OCI-LY1 (cell line): ENCODE measurements around the gene TTC33.

Experiments used
- H2AFZ ChIP-seq: fragments of 200-600 bp; sonication (generic), shearing (Covaris generic); 2 replicates; pipeline ENCODE4 v1.6.0; 2014; ENCODE audit warnings: antibody characterized with exemption, mild to moderate bottlenecking, low read length
- H3F3A ChIP-seq: fragments of 200-600 bp; sonication (generic), shearing (Covaris generic); 2 replicates; pipeline ENCODE4 v1.6.0; 2014; ENCODE audit warnings: mild to moderate bottlenecking, antibody characterized with exemption, low read length, moderate library complexity; ENCODE audit not compliant: insufficient read depth
- H3K27ac ChIP-seq: fragments of 200-600 bp; sonication (generic); 2 replicates; pipeline ENCODE4 v1.5.1; 2014; ENCODE audit warnings: low read length, mixed run types, mild to moderate bottlenecking, low read depth; ENCODE audit not compliant: poor library complexity, severe bottlenecking
- H3K27me3 ChIP-seq: fragments of 200-600 bp; sonication (generic); 2 replicates; pipeline ENCODE4 v1.6.0; 2014; ENCODE audit warnings: antibody characterized with exemption, mild to moderate bottlenecking, low read length, moderate library complexity; ENCODE audit not compliant: insufficient read depth
- H3K36me3 ChIP-seq: fragments of 200-600 bp; sonication (generic); 2 replicates; pipeline ENCODE4 v1.6.1; 2014; ENCODE audit warnings: mild to moderate bottlenecking, antibody characterized with exemption, low read length, moderate library complexity, mixed read lengths; ENCODE audit not compliant: insufficient read depth
- H3K4me1 ChIP-seq: fragments of 200-600 bp; sonication (generic); 2 replicates; pipeline ENCODE4 v1.5.1; 2014; ENCODE audit warnings: mild to moderate bottlenecking, low read length, moderate library complexity; ENCODE audit not compliant: insufficient read depth, severe bottlenecking
- H3K4me2 ChIP-seq: fragments of 200-600 bp; sonication (generic), shearing (Covaris generic); 2 replicates; pipeline ENCODE4 v1.6.1; 2014; ENCODE audit warnings: low read length
- H3K4me3 ChIP-seq: fragments of 200-600 bp; sonication (generic); 2 replicates; pipeline ENCODE4 v1.5.1; 2014; ENCODE audit warnings: low read length, low read depth, mild to moderate bottlenecking, mixed read lengths; ENCODE audit not compliant: poor library complexity, severe bottlenecking
- H3K79me2 ChIP-seq: fragments of 200-600 bp; shearing (Covaris generic); 2 replicates; pipeline ENCODE4 v1.6.1; 2016; ENCODE audit warnings: mixed run types, low read length, mixed read lengths; ENCODE audit not compliant: insufficient read depth
- H3K9ac ChIP-seq: fragments of 200-600 bp; sonication (generic), shearing (Covaris generic); 2 replicates; pipeline ENCODE4 v1.6.1; 2014; ENCODE audit warnings: mild to moderate bottlenecking, low read length, mixed read lengths
- H3K9me2 ChIP-seq: fragments of 200-600 bp; sonication (generic), shearing (Covaris generic); 2 replicates; pipeline ENCODE4 v1.6.1; 2014; ENCODE audit warnings: low read depth, mild to moderate bottlenecking, low read length, mixed read lengths
- H3K9me3 ChIP-seq: fragments of 200-600 bp; shearing (Covaris generic); 2 replicates; pipeline ENCODE4 v1.6.1; 2014; ENCODE audit warnings: low read length, mixed read lengths
- H4K20me1 ChIP-seq: fragments of 200-600 bp; sonication (generic), shearing (Covaris generic); 2 replicates; pipeline ENCODE4 v1.6.0; 2016; ENCODE audit warnings: mild to moderate bottlenecking, low read length; ENCODE audit not compliant: insufficient read depth
- CTCF ChIP-seq: fragments of 200-600 bp; sonication (generic), shearing (Covaris generic); IDR thresholded peaks from 2 replicates; pipeline ENCODE4 v1.5.1; 2017; ENCODE audit warnings: mild to moderate bottlenecking, antibody characterized with exemption, low read length, moderate library complexity, mixed read lengths
- EZH2 ChIP-seq: fragments of 200-600 bp; sonication (generic), shearing (Covaris generic); IDR thresholded peaks from 2 replicates; pipeline ENCODE4 v1.8.0; 2017; ENCODE audit warnings: borderline replicate concordance, mixed run types, mild to moderate bottlenecking, antibody characterized with exemption, low read length, moderate library complexity, mixed read lengths

TTC33 gene

GRCh38 chr5:40775085-40775845 lies 19.5 kb upstream of the TTC33 start:
- Histone ChIP-seq H3K4me3 (no peak overlapping the region), H3K36me3 (peaks cover 35% of the 10 kb centered on the region; the same call in 1 of the 2 replicates), H4K20me1 (no peaks in the 10 kb centered on the region), H2AFZ (no peak overlapping the region), H3K9me3 (no peaks in the 10 kb centered on the region), H3K9me2 (no peaks in the 10 kb centered on the region), H3K27me3 (no peaks in the 10 kb centered on the region), H3F3A (no peaks in the 10 kb centered on the region), H3K9ac (no peak overlapping the region), H3K4me2 (no peak overlapping the region), H3K79me2 (peaks cover 21% of the 10 kb centered on the region), H3K4me1 (no peaks in the 10 kb centered on the region), H3K27ac (no peak overlapping the region)
- TF ChIP-seq EZH2 = no peak

GRCh38 chr5:40774623-40775022 lies 18.9 kb upstream of the TTC33 start:
- no peaks in the 10 kb centered on the region for H3K9me3 ChIP-seq
- H3K9me2 ChIP-seq = no peaks in the 10 kb centered on the region
- H3K9ac ChIP-seq = no peak overlapping the region
- H3K4me3 ChIP-seq = no peak overlapping the region
- H3K79me2 ChIP-seq = peaks cover 15% of the 10 kb centered on the region
- no peaks in the 10 kb centered on the region for H3K4me1 ChIP-seq
- TF ChIP-seq CTCF (no peak), EZH2 (no peak)
- H4K20me1 ChIP-seq = no peaks in the 10 kb centered on the region
- H2AFZ ChIP-seq = no peak overlapping the region
- H3K36me3 ChIP-seq = peaks cover 35% of the 10 kb centered on the region; the same call in 1 of the 2 replicates
- no peaks in the 10 kb centered on the region for H3K27me3 ChIP-seq
- H3F3A ChIP-seq = no peaks in the 10 kb centered on the region
- no peak overlapping the region for H3K27ac ChIP-seq
- H3K4me2 ChIP-seq = no peak overlapping the region

GRCh38 chr5:40770764-40771163 lies 15.0 kb upstream of the TTC33 start:
- Histone ChIP-seq H3K4me2 (no peak overlapping the region), H3K9me3 (no peaks in the 10 kb centered on the region)

More at GRCh38 chr5:40770764-40771163, 15.0 kb upstream of the TTC33 start:
- Histone ChIP-seq H2AFZ (no peak overlapping the region), H3K4me1 (no peaks in the 10 kb centered on the region), H3F3A (no peaks in the 10 kb centered on the region), H3K9ac (no peak overlapping the region), H3K27ac (no peak overlapping the region), H3K79me2 (no peaks in the 10 kb centered on the region), H3K27me3 (no peaks in the 10 kb centered on the region), H3K9me2 (no peaks in the 10 kb centered on the region), H3K36me3 (peaks cover 52% of the 10 kb centered on the region), H3K4me3 (no peak overlapping the region), H4K20me1 (no peaks in the 10 kb centered on the region)
- TF ChIP-seq EZH2 = no peak
- TF ChIP-seq CTCF = no peak
